ENCODE results near the gene ACBD4.

ACBD4 gene

GRCh38 chr17:45149669-45150664, 14.5 kb downstream of the ACBD4 start (continued):
- TF ChIP-seq ZNF670 (tag by site-specific recombination; IDR thresholded peaks at IDR 0.05; ENCODE audit: low read depth) (no peak), ZSCAN4 (tag by site-specific recombination; IDR thresholded peaks at IDR 0.05) (no peak), ZNF514 (tag by site-specific recombination; IDR thresholded peaks at IDR 0.05) (no peak), ZNF473 (tag by site-specific recombination; IDR thresholded peaks at IDR 0.05) (no peak), BCL11B (tag by site-specific recombination; IDR thresholded peaks at IDR 0.05; ENCODE audit: low read depth) (no peak), TCF7L2 (IDR thresholded peaks at IDR 0.05; ENCODE audit: borderline replicate concordance, low read depth, low read length) (no peak), ZNF426 (tag by site-specific recombination; IDR thresholded peaks at IDR 0.05) (no peak), TSHZ1 (tag by site-specific recombination; IDR thresholded peaks at IDR 0.05; ENCODE audit: borderline replicate concordance) (no peak), ZNF148 (tag by site-specific recombination; IDR thresholded peaks at IDR 0.05; ENCODE audit: borderline replicate concordance) (no peak), MZF1 (tag by site-specific recombination; IDR thresholded peaks at IDR 0.05; ENCODE audit: borderline replicate concordance) (peak; percentile 70), ZSCAN5A (tag by site-specific recombination; IDR thresholded peaks at IDR 0.05) (0 out of 2 replicates have a peak, but pooled peaks have one; percentile 44), ZNF138 (tag by site-specific recombination; IDR thresholded peaks at IDR 0.05; ENCODE audit: borderline replicate concordance) (no peak), ZBTB6 (tag by site-specific recombination; IDR thresholded peaks at IDR 0.05) (peak; percentile 95), ZNF292 (tag by site-specific recombination; IDR thresholded peaks at IDR 0.05; ENCODE audit: borderline replicate concordance, low read depth) (no peak), ZNF76 (tag by site-specific recombination; IDR thresholded peaks at IDR 0.05; ENCODE audit: borderline replicate concordance, low read depth) (0 out of 2 replicates have a peak, but pooled peaks have one; percentile 14), ZNF704 (tag by site-specific recombination; IDR thresholded peaks at IDR 0.05) (no peak), ZNF140 (tag by site-specific recombination; IDR thresholded peaks at IDR 0.05) (no peak), KLF17 (tag by site-specific recombination; IDR thresholded peaks at IDR 0.05) (0 out of 2 replicates have a peak, but pooled peaks have one; percentile 14), FEZF1 (tag by site-specific recombination; IDR thresholded peaks at IDR 0.05) (no peak), PRDM4 (tag by site-specific recombination; IDR thresholded peaks at IDR 0.05) (no peak; the same call in 1 of the 2 replicates), KLF9 (tag by site-specific recombination; IDR thresholded peaks at IDR 0.05; ENCODE audit: low read depth) (peak; percentile 40)

Measured in HEK293 (cell line).